Neural progenitor cell (in vitro differentiated cells): ENCODE data around the gene DHRS3. TPM values are rescaled to one million over a fixed set of nuclear protein-coding genes. Genes with fewer than 3 reads are reported as not detected.

Experiments used
- DNase-seq: peaks from one replicate; pipeline ENCODE4 v3.0.0-alpha.2; 2016; ENCODE audit warnings: low spot score
- H2AFZ ChIP-seq: fragments of 200-600 bp; sonication (generic); replicated peaks from 2 replicates; pipeline ENCODE4 v1.6.1; 2016; ENCODE audit warnings: antibody characterized with exemption
- H3F3A ChIP-seq: fragments of 200-600 bp; sonication (generic); 2 replicates; pipeline ENCODE4 v1.6.1; 2016; ENCODE audit warnings: antibody characterized with exemption, low read depth
- H3K27ac ChIP-seq: fragments of 200-600 bp; sonication (generic); 2 replicates; pipeline ENCODE4 v1.5.1; 2016; ENCODE audit warnings: mild to moderate bottlenecking
- H3K27me3 ChIP-seq: fragments of 200-600 bp; sonication (generic); 2 replicates; pipeline ENCODE4 v1.6.1; 2016; ENCODE audit warnings: mild to moderate bottlenecking, moderate library complexity
- H3K36me3 ChIP-seq: fragments of 200-600 bp; sonication (generic); 2 replicates; pipeline ENCODE4 v1.5.1; 2016
- H3K4me1 ChIP-seq: fragments of 200-600 bp; sonication (generic); 2 replicates; pipeline ENCODE4 v1.6.1; 2016; ENCODE audit warnings: mixed run types
- H3K4me2 ChIP-seq: fragments of 200-600 bp; sonication (generic); 2 replicates; pipeline ENCODE4 v1.6.1; 2016
- H3K4me3 ChIP-seq: fragments of 200-600 bp; sonication (generic); 2 replicates; pipeline ENCODE4 v1.5.1; 2016
- H3K79me2 ChIP-seq: fragments of 200-600 bp; sonication (generic); 2 replicates; pipeline ENCODE4 v1.6.1; 2016; ENCODE audit warnings: low read depth
- H3K9ac ChIP-seq: fragments of 200-600 bp; sonication (generic); 2 replicates; pipeline ENCODE4 v1.6.1; 2016
- H3K9me3 ChIP-seq: fragments of 200-600 bp; sonication (generic); 2 replicates; pipeline ENCODE4 v1.5.1; 2016; ENCODE audit warnings: low read depth
- H4K20me1 ChIP-seq: fragments of 200-600 bp; sonication (generic); 2 replicates; pipeline ENCODE4 v1.6.1; 2016; ENCODE audit warnings: low read depth
- H3K27ac Mint-ChIP-seq: 3 replicates; pipeline ENCODE4 v1.8.0; 2021; ENCODE audit warnings: mixed read lengths
- H3K27me3 Mint-ChIP-seq: 2 replicates; pipeline ENCODE4 v1.8.0; 2022; ENCODE audit warnings: low read depth, mild to moderate bottlenecking, inconsistent platforms, moderate library complexity, mixed read lengths; ENCODE audit not compliant: insufficient read depth
- H3K36me3 Mint-ChIP-seq: 3 replicates; pipeline ENCODE4 v1.8.0; 2021; ENCODE audit warnings: mixed read lengths
- H3K4me1 Mint-ChIP-seq: 3 replicates; pipeline ENCODE4 v1.8.0; 2021; ENCODE audit warnings: mixed read lengths
- H3K4me3 Mint-ChIP-seq: 3 replicates; pipeline ENCODE4 v1.8.0; 2021; ENCODE audit warnings: mild to moderate bottlenecking, moderate library complexity, mixed read lengths
- H3K9me3 Mint-ChIP-seq: 3 replicates; pipeline ENCODE4 v1.8.0; 2020; ENCODE audit warnings: mixed read lengths
- EZH2 ChIP-seq: fragments of 200-600 bp; sonication (generic); IDR thresholded peaks from 2 replicates; pipeline ENCODE4 v1.6.1; 2017; ENCODE audit warnings: antibody characterized with exemption, mild to moderate bottlenecking, moderate library complexity
- EZH2phosphoT487 ChIP-seq: fragments of 200-600 bp; sonication (generic); IDR thresholded peaks from 2 replicates; pipeline ENCODE4 v1.6.1; 2017; ENCODE audit warnings: antibody characterized with exemption
- total RNA-seq: library from RNA; depleted of rRNA; stranded (reverse); fragments of >200 nt; gene quantifications from 2 replicates; pipeline ENCODE4 v1.2.3, GENCODE V29; 2015; ENCODE audit warnings: low replicate concordance
- TF ChIP-seq, protein P1 (sequence below): fragments of 200-600 bp; sonication (generic); IDR thresholded peaks from 2 replicates; pipeline ENCODE4 v1.5.1; 2017; ENCODE audit warnings: antibody characterized with exemption, mild to moderate bottlenecking

DHRS3 gene
- total RNA-seq, 1 donor from 2014 or later = 4.3 TPM

DNA sequence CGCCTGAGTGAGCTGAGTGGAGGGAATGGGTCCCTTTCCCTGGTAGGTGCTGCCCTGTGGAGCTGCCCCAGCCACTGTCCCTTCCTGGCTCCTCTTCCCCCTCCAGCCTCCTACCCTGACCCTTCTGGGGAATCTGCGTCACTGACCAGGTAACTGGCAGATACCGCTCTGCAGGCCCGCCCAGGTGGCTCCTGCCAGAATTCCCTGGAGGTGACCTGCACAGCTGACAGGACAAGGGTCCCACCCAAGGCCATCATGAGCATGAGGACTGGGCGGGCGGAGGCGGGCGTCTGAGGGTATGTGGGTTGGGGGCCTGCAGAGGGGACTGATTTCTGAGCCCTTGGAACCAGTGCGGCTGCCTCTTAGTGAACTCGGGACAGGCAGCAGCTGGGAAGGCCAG, 32.5 kb downstream of the DHRS3 start:
- no peak overlapping the region for H3K4me3 ChIP-seq
- H3K27ac ChIP-seq = no peak overlapping the region
- peaks cover 5% of the 10 kb centered on the region for H3K4me1 Mint-ChIP-seq
- H3K27ac Mint-ChIP-seq = no peak overlapping the region
- no peaks in the 10 kb centered on the region for H3F3A ChIP-seq
- TF ChIP-seq, protein P1, sequence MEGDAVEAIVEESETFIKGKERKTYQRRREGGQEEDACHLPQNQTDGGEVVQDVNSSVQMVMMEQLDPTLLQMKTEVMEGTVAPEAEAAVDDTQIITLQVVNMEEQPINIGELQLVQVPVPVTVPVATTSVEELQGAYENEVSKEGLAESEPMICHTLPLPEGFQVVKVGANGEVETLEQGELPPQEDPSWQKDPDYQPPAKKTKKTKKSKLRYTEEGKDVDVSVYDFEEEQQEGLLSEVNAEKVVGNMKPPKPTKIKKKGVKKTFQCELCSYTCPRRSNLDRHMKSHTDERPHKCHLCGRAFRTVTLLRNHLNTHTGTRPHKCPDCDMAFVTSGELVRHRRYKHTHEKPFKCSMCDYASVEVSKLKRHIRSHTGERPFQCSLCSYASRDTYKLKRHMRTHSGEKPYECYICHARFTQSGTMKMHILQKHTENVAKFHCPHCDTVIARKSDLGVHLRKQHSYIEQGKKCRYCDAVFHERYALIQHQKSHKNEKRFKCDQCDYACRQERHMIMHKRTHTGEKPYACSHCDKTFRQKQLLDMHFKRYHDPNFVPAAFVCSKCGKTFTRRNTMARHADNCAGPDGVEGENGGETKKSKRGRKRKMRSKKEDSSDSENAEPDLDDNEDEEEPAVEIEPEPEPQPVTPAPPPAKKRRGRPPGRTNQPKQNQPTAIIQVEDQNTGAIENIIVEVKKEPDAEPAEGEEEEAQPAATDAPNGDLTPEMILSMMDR = no peak
- TF ChIP-seq EZH2phosphoT487 (no peak), EZH2 (no peak)
- no peaks in the 10 kb centered on the region for H4K20me1 ChIP-seq
- H3K36me3 Mint-ChIP-seq = no peaks in the 10 kb centered on the region
- H3K27me3 Mint-ChIP-seq = peaks cover 6% of the 10 kb centered on the region
- H3K4me3 Mint-ChIP-seq = no peak overlapping the region
- no peak for DNase-seq
- no peaks in the 10 kb centered on the region for H3K36me3 ChIP-seq
- no peaks in the 10 kb centered on the region for H3K9me3 ChIP-seq
- H3K9ac ChIP-seq = no peak overlapping the region
- H3K4me1 ChIP-seq = no peaks in the 10 kb centered on the region
- H3K9me3 Mint-ChIP-seq = no peaks in the 10 kb centered on the region
- H2AFZ ChIP-seq = no peak overlapping the region
- no peak overlapping the region for H3K4me2 ChIP-seq
- no peaks in the 10 kb centered on the region for H3K79me2 ChIP-seq
- no peaks in the 10 kb centered on the region for H3K27me3 ChIP-seq

DNA sequence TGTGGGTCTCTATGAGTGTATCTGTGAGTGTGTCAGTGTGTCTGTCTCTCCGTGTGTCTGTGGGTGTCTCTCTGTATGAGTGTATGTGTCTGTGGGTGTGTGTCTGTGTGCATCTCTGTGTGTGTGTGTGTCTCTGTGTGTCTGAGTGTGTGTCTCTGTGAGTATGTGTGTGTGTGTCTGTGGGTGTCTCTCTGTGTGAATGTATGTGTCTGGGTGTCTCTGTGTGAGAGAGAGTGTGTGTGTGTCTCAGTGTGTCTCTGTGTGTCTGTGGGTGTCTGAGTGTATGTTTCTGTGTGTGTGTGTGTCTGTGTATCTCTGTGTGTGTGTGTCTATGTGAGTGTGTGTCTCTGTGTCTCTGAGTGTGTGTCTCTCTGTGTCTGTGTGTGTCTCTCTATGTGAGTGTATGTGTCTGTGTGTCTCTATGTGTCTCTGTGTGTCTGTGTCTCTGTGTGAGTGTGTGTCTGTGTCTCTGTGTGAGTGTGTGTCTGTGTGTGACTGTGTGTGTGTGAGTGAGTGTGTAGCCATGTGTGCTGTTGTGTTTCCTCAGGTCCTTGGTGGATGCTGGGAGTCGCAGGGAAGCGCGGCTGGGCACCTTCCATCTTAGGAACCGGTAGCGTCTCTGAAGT, 33.0 kb downstream of the DHRS3 start:
- Mint-ChIP-seq H3K27me3 (peaks cover 6% of the 10 kb centered on the region), H3K27ac (no peak overlapping the region), H3K4me3 (no peak overlapping the region), H3K9me3 (no peaks in the 10 kb centered on the region), H3K36me3 (no peaks in the 10 kb centered on the region), H3K4me1 (peaks cover 5% of the 10 kb centered on the region)
- Histone ChIP-seq H3K4me2 (no peak overlapping the region), H3K27ac (no peak overlapping the region), H3K79me2 (no peaks in the 10 kb centered on the region), H3K36me3 (no peaks in the 10 kb centered on the region), H3F3A (no peaks in the 10 kb centered on the region), H3K27me3 (no peaks in the 10 kb centered on the region), H4K20me1 (no peaks in the 10 kb centered on the region), H3K4me1 (no peaks in the 10 kb centered on the region), H3K4me3 (no peak overlapping the region), H3K9me3 (no peaks in the 10 kb centered on the region), H3K9ac (no peak overlapping the region), H2AFZ (no peak overlapping the region)
- DNase-seq = no peak
- TF ChIP-seq EZH2phosphoT487 = no peak
- TF ChIP-seq, protein P1 = no peak
- no peak for TF ChIP-seq EZH2

DNA sequence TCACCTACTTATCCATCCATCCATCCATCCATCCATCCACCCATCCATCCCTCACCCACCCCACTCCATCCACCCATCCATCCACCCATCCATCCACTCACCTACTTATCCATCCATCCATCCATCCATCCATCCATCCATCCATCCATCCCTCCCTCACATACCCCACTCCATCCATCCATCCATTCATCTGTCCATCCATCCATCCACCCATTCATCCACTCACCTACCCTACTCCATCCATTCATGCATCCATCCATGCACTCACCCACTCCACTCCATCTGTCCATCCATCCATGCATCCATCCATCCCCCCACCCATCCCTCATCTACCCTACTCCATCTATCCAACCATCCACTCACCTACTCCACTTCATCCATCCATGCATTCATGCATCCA, 34.5 kb downstream of the DHRS3 start:
- H3K27me3 Mint-ChIP-seq = peaks cover 6% of the 10 kb centered on the region
- TF ChIP-seq, protein P1 = no peak
- TF ChIP-seq EZH2phosphoT487 = no peak
- no peak for TF ChIP-seq EZH2
- Histone ChIP-seq H3K4me3 (no peak overlapping the region), H4K20me1 (no peaks in the 10 kb centered on the region), H3K27me3 (no peaks in the 10 kb centered on the region), H2AFZ (no peak overlapping the region), H3K4me1 (no peaks in the 10 kb centered on the region), H3K36me3 (no peaks in the 10 kb centered on the region), H3K27ac (no peak overlapping the region), H3K9me3 (no peaks in the 10 kb centered on the region), H3F3A (no peaks in the 10 kb centered on the region), H3K4me2 (no peak overlapping the region), H3K79me2 (no peaks in the 10 kb centered on the region), H3K9ac (no peak overlapping the region)
- no peaks in the 10 kb centered on the region for H3K36me3 Mint-ChIP-seq
- no peak overlapping the region for H3K4me3 Mint-ChIP-seq
- DNase-seq = no peak
- no peak overlapping the region for H3K27ac Mint-ChIP-seq
- H3K4me1 Mint-ChIP-seq = peaks cover 5% of the 10 kb centered on the region
- no peaks in the 10 kb centered on the region for H3K9me3 Mint-ChIP-seq
